ENCODE measurements around the gene RPS6KA1. TPM values are rescaled to one million over a fixed set of nuclear protein-coding genes. Genes with fewer than 3 reads are reported as not detected.

RPS6KA1 gene
- total and polyA plus RNA-seq, 10 of the 15 experiments (the other 5 are each of a cell fraction or from before 2014, with no cell fraction given) = 5.0 to 136 (median 91.5) TPM

DNA sequence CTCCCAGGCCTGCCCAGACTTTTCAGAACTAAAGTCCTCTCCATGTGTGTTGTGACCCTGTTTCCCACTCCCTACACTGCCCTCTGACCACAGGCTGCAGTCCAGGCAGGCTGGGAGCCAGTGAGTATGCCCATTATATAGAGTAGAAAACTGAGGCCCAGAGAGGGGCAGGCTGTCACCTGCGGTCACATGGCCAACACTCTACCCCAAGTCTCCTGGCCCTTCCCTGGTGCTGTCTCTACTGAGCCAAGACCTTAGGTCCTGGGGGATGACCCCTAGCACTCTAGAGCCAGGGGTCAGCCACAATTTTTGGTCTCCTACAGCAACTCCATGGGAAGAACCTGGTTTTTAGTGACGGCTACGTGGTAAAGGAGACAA is 30.8 kb downstream of the RPS6KA1 start:
- Histone ChIP-seq H3K4me3 (no peak overlapping the region), H3K79me2 (ENCODE audit: control insufficient read depth, insufficient read depth, low read length) (no peaks in the 10 kb centered on the region), H3K9me3 (replicated peaks; ENCODE audit: control insufficient read depth, insufficient read depth, low read length) (no peaks in the 10 kb centered on the region), H3K9ac (ENCODE audit: control insufficient read depth, insufficient read depth, low read length) (no peak overlapping the region), H3K36me3 (ENCODE audit: control insufficient read depth in 2 of 2, insufficient read depth in 2 of 2, low read length in 1 of 2) (peaks cover 38 to 51% of the 10 kb centered on the region in 2 experiments), H2AFZ (ENCODE audit: control insufficient read depth, low read depth, low read length) (no peak overlapping the region), H3K4me1 (ENCODE audit: control insufficient read depth, insufficient read depth, low read length) (no peaks in the 10 kb centered on the region), H4K20me1 (ENCODE audit: control insufficient read depth, insufficient read depth) (no peaks in the 10 kb centered on the region), H3K4me2 (ENCODE audit: control insufficient read depth, insufficient read depth) (no peak overlapping the region), H3K27ac (ENCODE audit: control insufficient read depth, insufficient read depth) (no peak overlapping the region), H3K27me3 (replicated peaks in 1 of 2; ENCODE audit: control insufficient read depth in 2 of 2, insufficient read depth in 2 of 2, low read length in 1 of 2) (no peaks in the 10 kb centered on the region)
- no peak for FAIRE-seq
- intact Hi-C loops (cut with micrococcal nuclease; ENCODE audit: unreplicated experiment) = no loop called here
- TF ChIP-seq, protein P1, sequence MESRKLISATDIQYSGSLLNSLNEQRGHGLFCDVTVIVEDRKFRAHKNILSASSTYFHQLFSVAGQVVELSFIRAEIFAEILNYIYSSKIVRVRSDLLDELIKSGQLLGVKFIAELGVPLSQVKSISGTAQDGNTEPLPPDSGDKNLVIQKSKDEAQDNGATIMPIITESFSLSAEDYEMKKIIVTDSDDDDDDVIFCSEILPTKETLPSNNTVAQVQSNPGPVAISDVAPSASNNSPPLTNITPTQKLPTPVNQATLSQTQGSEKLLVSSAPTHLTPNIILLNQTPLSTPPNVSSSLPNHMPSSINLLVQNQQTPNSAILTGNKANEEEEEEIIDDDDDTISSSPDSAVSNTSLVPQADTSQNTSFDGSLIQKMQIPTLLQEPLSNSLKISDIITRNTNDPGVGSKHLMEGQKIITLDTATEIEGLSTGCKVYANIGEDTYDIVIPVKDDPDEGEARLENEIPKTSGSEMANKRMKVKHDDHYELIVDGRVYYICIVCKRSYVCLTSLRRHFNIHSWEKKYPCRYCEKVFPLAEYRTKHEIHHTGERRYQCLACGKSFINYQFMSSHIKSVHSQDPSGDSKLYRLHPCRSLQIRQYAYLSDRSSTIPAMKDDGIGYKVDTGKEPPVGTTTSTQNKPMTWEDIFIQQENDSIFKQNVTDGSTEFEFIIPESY (IDR thresholded peaks at IDR 0.05) = no peak
- no peak for TF ChIP-seq ZNF384 (IDR thresholded peaks at IDR 0.05; ENCODE audit: borderline replicate concordance, low read depth, low read length)
- no peak for TF ChIP-seq STAT3 (IDR thresholded peaks at IDR 0.05; ENCODE audit: low read depth, low read length)
- TF ChIP-seq POLR2A (IDR thresholded peaks at IDR 0.05; ENCODE audit: low read depth, low read length) = peak; percentile 27; the same call in 1 of the 2 replicates
- no peak for TF ChIP-seq SP1 (IDR thresholded peaks at IDR 0.05; ENCODE audit: low read depth, low read length)
- TF ChIP-seq, protein P2, sequence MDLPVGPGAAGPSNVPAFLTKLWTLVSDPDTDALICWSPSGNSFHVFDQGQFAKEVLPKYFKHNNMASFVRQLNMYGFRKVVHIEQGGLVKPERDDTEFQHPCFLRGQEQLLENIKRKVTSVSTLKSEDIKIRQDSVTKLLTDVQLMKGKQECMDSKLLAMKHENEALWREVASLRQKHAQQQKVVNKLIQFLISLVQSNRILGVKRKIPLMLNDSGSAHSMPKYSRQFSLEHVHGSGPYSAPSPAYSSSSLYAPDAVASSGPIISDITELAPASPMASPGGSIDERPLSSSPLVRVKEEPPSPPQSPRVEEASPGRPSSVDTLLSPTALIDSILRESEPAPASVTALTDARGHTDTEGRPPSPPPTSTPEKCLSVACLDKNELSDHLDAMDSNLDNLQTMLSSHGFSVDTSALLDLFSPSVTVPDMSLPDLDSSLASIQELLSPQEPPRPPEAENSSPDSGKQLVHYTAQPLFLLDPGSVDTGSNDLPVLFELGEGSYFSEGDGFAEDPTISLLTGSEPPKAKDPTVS (IDR thresholded peaks at IDR 0.05; ENCODE audit: low read depth, low read length) = no peak
- TF ChIP-seq RUNX3 (IDR thresholded peaks at IDR 0.05; ENCODE audit: low read length) = no peak
- no peak for TF ChIP-seq SMAD1 (IDR thresholded peaks at IDR 0.05; ENCODE audit: low read depth, partially characterized antibody)
- 89% methylated on average over 3 of the region's 3 CpGs for WGBS (ENCODE audit: insufficient coverage, insufficient replicate concordance, low lambda C conversion rate, missing lambda C conversion rate)
- no peak for ATAC-seq
- no peak for DNase-seq (ENCODE audit: low read depth, low spot score)
- in situ Hi-C loops (cut with MboI) = no loop called here
- no TSS peak for BruUV-seq (replicated peaks)
- ChIA-PET CTCF (no interaction called here), SMC1A (ENCODE audit: uncharacterized antibody, unreplicated experiment) (interaction anchor here (1.2 kb wide), 1 partner anchor 228 kb away, joined by 3 read pairs; no protein-coding TSS in a partner anchor), RAD21 (ENCODE audit: unreplicated experiment) (no interaction called here), POLR2A (interaction anchor here (0.5 kb wide), 1 partner anchor 19 kb away, joined by 3 read pairs; no protein-coding TSS in a partner anchor)
